Measurements from ENCODE around the gene RNF146. TPM values are rescaled to one million over a fixed set of nuclear protein-coding genes. Genes with fewer than 3 reads are reported as not detected.

The RNF146 gene
- total and polyA plus RNA-seq, 2 of the 13 experiments (the other 11 are each of a cell fraction or from before 2014, with no cell fraction given): 18.8 to 27.6 TPM

- TF ChIP-seq IKZF4 (CRISPR knock-in tag; IDR thresholded peaks at IDR 0.05; ENCODE audit: borderline replicate concordance, low read depth, not compliant biosample characterization) (peak; percentile 74), E2F2 (CRISPR knock-in tag; IDR thresholded peaks at IDR 0.05; ENCODE audit: borderline replicate concordance) (no peak), ZNF891 (CRISPR knock-in tag; IDR thresholded peaks at IDR 0.05) (peak; percentile 71; the same call in 1 of the 2 replicates), ATF7 (IDR thresholded peaks at IDR 0.05) (no peak), ATF7 (CRISPR knock-in tag; IDR thresholded peaks at IDR 0.05) (no peak), JUN (CRISPR knock-in tag; IDR thresholded peaks at IDR 0.05) (0 out of 2 replicates have a peak, but pooled peaks have one; percentile 6), RFXANK (CRISPR knock-in tag; IDR thresholded peaks at IDR 0.05) (no peak; the same call in 1 of the 2 replicates), ELK4 (CRISPR knock-in tag; IDR thresholded peaks at IDR 0.05; ENCODE audit: borderline replicate concordance) (0 out of 2 replicates have a peak, but pooled peaks have one; percentile 78), MTERF4 (CRISPR knock-in tag; IDR thresholded peaks at IDR 0.05) (0 out of 2 replicates have a peak, but pooled peaks have one; percentile 79), ATRX (CRISPR knock-in tag; IDR thresholded peaks at IDR 0.05; ENCODE audit: borderline replicate concordance) (no peak; the same call in 1 of the 2 replicates), ZNF510 (CRISPR knock-in tag; IDR thresholded peaks at IDR 0.05; ENCODE audit: low read depth) (no peak; the same call in 1 of the 2 replicates), NFYC (CRISPR knock-in tag; IDR thresholded peaks at IDR 0.05) (0 out of 2 replicates have a peak, but pooled peaks have one; percentile 9), ZNF558 (CRISPR knock-in tag; IDR thresholded peaks at IDR 0.05; ENCODE audit: borderline replicate concordance) (peak; percentile 91; the same call in 1 of the 2 replicates), JDP2 (CRISPR knock-in tag; IDR thresholded peaks at IDR 0.05; ENCODE audit: borderline replicate concordance) (no peak), CREM (IDR thresholded peaks at IDR 0.05) (no peak), CREM (CRISPR knock-in tag; IDR thresholded peaks at IDR 0.05) (no peak), GRHL1 (CRISPR knock-in tag; conservative IDR thresholded peaks at IDR 0.05) (no peak), POGK (CRISPR knock-in tag; conservative IDR thresholded peaks at IDR 0.05) (peak; percentile 70; the same call in 1 of the 2 replicates), ZNF296 (CRISPR knock-in tag; conservative IDR thresholded peaks at IDR 0.05) (no peak), TOPORS (CRISPR knock-in tag; IDR thresholded peaks at IDR 0.05) (no peak; the same call in 1 of the 2 replicates), ZNF549 (CRISPR knock-in tag; IDR thresholded peaks at IDR 0.05) (no peak)
Measured at GRCh38 chr6:127266892-127267645, 405 bp downstream of the RNF146 start (continued).
